Measurements from ENCODE around the gene MAGEB6B. TPM values are rescaled to one million over a fixed set of nuclear protein-coding genes. Genes with fewer than 3 reads are reported as not detected.
"Not testable (repeated sequence)": the region's sequence is repeated elsewhere in the genome, so short reads cannot be mapped to it uniquely, and the experiment has no call there.

The MAGEB6B gene
- not detected in 2 replicates for total RNA-seq (2014; rRNA removed; shearing (Covaris generic))
- not detected in 2 replicates for polyA plus RNA-seq (2014; cell fraction: nucleus; rRNA removed)

- DNase-seq (ENCODE audit: extremely low read depth, low read depth): no peak
Observed at GRCh38 chrX:26160301-26160700, at the start of gene MAGEB6B. TSS of gene MAGEB6B (plus strand) at chrX:26160601. CDS start at chrX:26160601, 0 bp downstream.

- DNase-seq (ENCODE audit: extremely low read depth, low read depth): no peak
Observed at GRCh38 chrX:26138274-26138673, 22.1 kb upstream of the MAGEB6B start, which contains the start of gene MAGEB18. TSS of gene MAGEB18 (plus strand) at chrX:26138343. CDS start at chrX:26138986, 643 bp downstream.

- no peak for DNase-seq (ENCODE audit: extremely low read depth, low read depth)
Observed at GRCh38 chrX:26146024-26146423, 14.4 kb upstream of the MAGEB6B start.

GRCh38 chrX:26192204-26192603, 31.8 kb downstream of the MAGEB6B start, which contains the start of gene MAGEB6:
TSS of gene MAGEB6 (plus strand) at chrX:26192440. CDS start at chrX:26193847, 1,407 bp downstream.
- DNase-seq (ENCODE audit: extremely low read depth, low read depth): no peak

GRCh38 chrX:26203561-26203960, 43.2 kb downstream of the MAGEB6B start:
- no peak for DNase-seq (ENCODE audit: extremely low read depth, low read depth)

- not testable (repeated sequence) for DNase-seq (ENCODE audit: extremely low read depth, low read depth)
Observed at GRCh38 chrX:26204717-26205116, 44.3 kb downstream of the MAGEB6B start.

GRCh38 chrX:26208012-26208411, 47.6 kb downstream of the MAGEB6B start:
- DNase-seq (ENCODE audit: extremely low read depth, low read depth): no peak

Other genes with a start within 250 kb of the MAGEB6B start
- not detected in 2 replicates for gene MAGEB18, start 22.3 kb upstream of the MAGEB6B start, total RNA-seq (2014; rRNA removed; shearing (Covaris generic))
- gene MAGEB6, start 31.8 kb downstream of the MAGEB6B start, total RNA-seq (2014; rRNA removed; shearing (Covaris generic)): not detected in 2 replicates
- not detected in 2 replicates for gene MAGEB5, start 55.6 kb downstream of the MAGEB6B start, total RNA-seq (2014; rRNA removed; shearing (Covaris generic))

All from NCI-H460 (cell line).